MM.1S (cell line): Measurements from ENCODE around the gene NUP37.
"Not testable (repeated sequence)": the region's sequence is repeated elsewhere in the genome, so short reads cannot be mapped to it uniquely, and the experiment has no call there.

Experiments
- DNase-seq: peaks from one replicate; pipeline ENCODE4 v3.0.0-alpha.2; 2015
- H2AFZ ChIP-seq: fragments of 300-600 bp; sonication (generic); 2 replicates; pipeline ENCODE4 v1.6.0; 2016; ENCODE audit warnings: antibody characterized with exemption, low read length
- H3F3A ChIP-seq: fragments of 300-600 bp; sonication (generic); 2 replicates; pipeline ENCODE4 v1.6.1; 2016; ENCODE audit warnings: mild to moderate bottlenecking, antibody characterized with exemption, low read length, moderate library complexity, mixed read lengths; ENCODE audit not compliant: insufficient read depth
- H3K27ac ChIP-seq: fragments of 300-600 bp; sonication (generic); 2 replicates; pipeline ENCODE4 v1.5.1; 2016; ENCODE audit warnings: mild to moderate bottlenecking, low read length
- H3K27me3 ChIP-seq: fragments of 300-600 bp; sonication (generic); replicated peaks from 2 replicates; pipeline ENCODE4 v1.6.0; 2016; ENCODE audit warnings: low read length; ENCODE audit not compliant: insufficient read depth
- H3K36me3 ChIP-seq: fragments of 300-600 bp; sonication (generic); replicated peaks from 2 replicates; pipeline ENCODE4 v1.6.1; 2016; ENCODE audit warnings: mild to moderate bottlenecking, low read length, mixed read lengths; ENCODE audit not compliant: insufficient read depth
- H3K4me1 ChIP-seq: fragments of 300-600 bp; sonication (generic); 2 replicates; pipeline ENCODE4 v1.6.1; 2016; ENCODE audit warnings: low read length, mixed read lengths
- H3K4me2 ChIP-seq: fragments of 300-600 bp; sonication (generic); 2 replicates; pipeline ENCODE4 v1.6.0; 2016; ENCODE audit warnings: low read depth, low read length
- H3K4me3 ChIP-seq: fragments of 300-600 bp; sonication (generic); 2 replicates; pipeline ENCODE4 v1.5.1; 2016; ENCODE audit warnings: low read length, mixed read lengths
- H3K79me2 ChIP-seq: fragments of 300-600 bp; sonication (generic); 2 replicates; pipeline ENCODE4 v1.6.1; 2016; ENCODE audit warnings: mixed run types, low read length, mixed read lengths
- H3K9ac ChIP-seq: fragments of 300-600 bp; sonication (generic); 2 replicates; pipeline ENCODE4 v1.6.1; 2016; ENCODE audit warnings: low read length, mixed read lengths
- H3K9me2 ChIP-seq: fragments of 300-600 bp; sonication (generic); replicated peaks from 2 replicates; pipeline ENCODE4 v1.6.1; 2016; ENCODE audit warnings: mild to moderate bottlenecking, low read length, mixed read lengths; ENCODE audit not compliant: insufficient read depth
- H3K9me3 ChIP-seq: fragments of 300-600 bp; sonication (generic); replicated peaks from 2 replicates; pipeline ENCODE4 v1.6.1; 2016; ENCODE audit warnings: mild to moderate bottlenecking, low read length, mixed read lengths; ENCODE audit not compliant: insufficient read depth
- H4K20me1 ChIP-seq: fragments of 300-600 bp; sonication (generic); 2 replicates; pipeline ENCODE4 v1.6.1; 2016; ENCODE audit warnings: mild to moderate bottlenecking, low read length, moderate library complexity, mixed read lengths; ENCODE audit not compliant: insufficient read depth
- EZH2 ChIP-seq: fragments of 300-600 bp; sonication (generic); optimal IDR thresholded peaks from 2 replicates; pipeline ENCODE3; 2017; ENCODE audit warnings: low read depth, mild to moderate bottlenecking, antibody characterized with exemption, low read length, mixed read lengths
- EZH2phosphoT487 ChIP-seq: fragments of 300-600 bp; sonication (generic); IDR thresholded peaks from 2 replicates; pipeline ENCODE4 v1.6.1; 2018; ENCODE audit warnings: antibody characterized with exemption, low read length
- TF ChIP-seq, protein P1 (sequence below): fragments of 300-600 bp; sonication (generic); IDR thresholded peaks from 2 replicates; pipeline ENCODE4 v1.5.1; 2016; ENCODE audit warnings: antibody characterized with exemption, low read length, mixed read lengths

NUP37 gene, protein sequence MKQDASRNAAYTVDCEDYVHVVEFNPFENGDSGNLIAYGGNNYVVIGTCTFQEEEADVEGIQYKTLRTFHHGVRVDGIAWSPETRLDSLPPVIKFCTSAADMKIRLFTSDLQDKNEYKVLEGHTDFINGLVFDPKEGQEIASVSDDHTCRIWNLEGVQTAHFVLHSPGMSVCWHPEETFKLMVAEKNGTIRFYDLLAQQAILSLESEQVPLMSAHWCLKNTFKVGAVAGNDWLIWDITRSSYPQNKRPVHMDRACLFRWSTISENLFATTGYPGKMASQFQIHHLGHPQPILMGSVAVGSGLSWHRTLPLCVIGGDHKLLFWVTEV

DNA sequence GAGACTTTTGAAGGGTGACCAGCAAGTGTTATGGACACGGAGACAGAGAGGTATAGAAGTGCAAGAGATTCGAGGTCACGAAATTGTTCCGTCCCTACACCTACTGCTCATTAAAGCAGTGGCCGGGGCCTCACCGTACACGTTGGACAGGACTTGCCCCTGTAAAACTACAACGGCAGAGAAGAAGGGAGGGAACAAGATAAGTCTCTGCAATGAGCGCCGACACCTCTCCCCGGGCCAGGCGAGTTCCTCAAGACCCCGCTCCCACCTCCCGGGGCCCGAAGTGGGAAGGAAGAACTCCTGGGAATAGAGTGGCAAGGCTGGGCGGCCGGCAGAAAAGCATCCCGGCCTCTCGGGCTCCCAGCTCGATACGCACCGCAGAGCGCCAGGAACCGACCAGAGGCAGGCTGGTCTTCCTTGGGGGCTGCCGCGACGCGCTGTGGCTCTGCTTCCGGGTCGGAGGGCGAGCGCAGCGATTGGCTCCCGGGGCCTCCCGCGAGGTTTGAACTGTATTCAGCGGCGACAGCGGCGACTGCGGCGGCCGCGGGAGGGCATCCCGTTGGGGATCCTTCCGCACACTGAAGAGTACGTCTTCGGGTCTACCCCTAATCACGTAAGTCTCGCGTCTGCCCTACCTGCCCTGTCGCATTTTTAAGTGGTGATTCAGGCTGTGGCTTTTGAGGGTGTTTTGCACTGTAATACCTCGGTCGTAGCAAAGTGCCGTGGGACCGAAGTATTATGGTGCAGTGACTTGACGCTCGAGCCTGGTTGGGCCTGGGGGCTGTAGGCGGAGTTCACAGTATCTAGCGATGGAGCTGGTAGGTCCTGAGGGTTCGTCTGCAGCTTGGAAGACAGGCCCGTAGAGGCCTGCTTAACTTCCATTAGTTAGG, at the start of gene NUP37, which contains the start of gene PARPBP:
NUP37 (minus strand) TSS at position 441 of the 890 bp plus-strand sequence. CDS start 1,596 bp downstream, outside the sequence.
PARPBP (plus strand) TSS at position 510 of the 890 bp plus-strand sequence. CDS start 3,706 bp downstream, outside the sequence.
- Histone ChIP-seq H3K9ac (peak within 1 kb of the TSS; percentile 76), H3K4me1 (peaks cover 16% of the 10 kb centered on the region; the same call in 1 of the 2 replicates), H3K36me3 (peaks cover 4% of the 10 kb centered on the region), H3K27me3 (no peaks in the 10 kb centered on the region), H2AFZ (peak within 1 kb of the TSS; percentile 94), H4K20me1 (no peaks in the 10 kb centered on the region), H3K27ac (peak within 1 kb of the TSS; percentile 61; the same call in 1 of the 2 replicates), H3K79me2 (peaks cover 49% of the 10 kb centered on the region), H3K9me3 (no peaks in the 10 kb centered on the region), H3K9me2 (no peaks in the 10 kb centered on the region), H3K4me3 (peak within 1 kb of the TSS; percentile 87), H3F3A (peaks cover 10% of the 10 kb centered on the region; the same call in 1 of the 2 replicates), H3K4me2 (peak within 1 kb of the TSS; percentile 92)
- peak; percentile 92 for DNase-seq
- TF ChIP-seq EZH2phosphoT487, result no peak
- TF ChIP-seq, protein P1, sequence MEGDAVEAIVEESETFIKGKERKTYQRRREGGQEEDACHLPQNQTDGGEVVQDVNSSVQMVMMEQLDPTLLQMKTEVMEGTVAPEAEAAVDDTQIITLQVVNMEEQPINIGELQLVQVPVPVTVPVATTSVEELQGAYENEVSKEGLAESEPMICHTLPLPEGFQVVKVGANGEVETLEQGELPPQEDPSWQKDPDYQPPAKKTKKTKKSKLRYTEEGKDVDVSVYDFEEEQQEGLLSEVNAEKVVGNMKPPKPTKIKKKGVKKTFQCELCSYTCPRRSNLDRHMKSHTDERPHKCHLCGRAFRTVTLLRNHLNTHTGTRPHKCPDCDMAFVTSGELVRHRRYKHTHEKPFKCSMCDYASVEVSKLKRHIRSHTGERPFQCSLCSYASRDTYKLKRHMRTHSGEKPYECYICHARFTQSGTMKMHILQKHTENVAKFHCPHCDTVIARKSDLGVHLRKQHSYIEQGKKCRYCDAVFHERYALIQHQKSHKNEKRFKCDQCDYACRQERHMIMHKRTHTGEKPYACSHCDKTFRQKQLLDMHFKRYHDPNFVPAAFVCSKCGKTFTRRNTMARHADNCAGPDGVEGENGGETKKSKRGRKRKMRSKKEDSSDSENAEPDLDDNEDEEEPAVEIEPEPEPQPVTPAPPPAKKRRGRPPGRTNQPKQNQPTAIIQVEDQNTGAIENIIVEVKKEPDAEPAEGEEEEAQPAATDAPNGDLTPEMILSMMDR, result no peak
- no peak for TF ChIP-seq EZH2

DNA sequence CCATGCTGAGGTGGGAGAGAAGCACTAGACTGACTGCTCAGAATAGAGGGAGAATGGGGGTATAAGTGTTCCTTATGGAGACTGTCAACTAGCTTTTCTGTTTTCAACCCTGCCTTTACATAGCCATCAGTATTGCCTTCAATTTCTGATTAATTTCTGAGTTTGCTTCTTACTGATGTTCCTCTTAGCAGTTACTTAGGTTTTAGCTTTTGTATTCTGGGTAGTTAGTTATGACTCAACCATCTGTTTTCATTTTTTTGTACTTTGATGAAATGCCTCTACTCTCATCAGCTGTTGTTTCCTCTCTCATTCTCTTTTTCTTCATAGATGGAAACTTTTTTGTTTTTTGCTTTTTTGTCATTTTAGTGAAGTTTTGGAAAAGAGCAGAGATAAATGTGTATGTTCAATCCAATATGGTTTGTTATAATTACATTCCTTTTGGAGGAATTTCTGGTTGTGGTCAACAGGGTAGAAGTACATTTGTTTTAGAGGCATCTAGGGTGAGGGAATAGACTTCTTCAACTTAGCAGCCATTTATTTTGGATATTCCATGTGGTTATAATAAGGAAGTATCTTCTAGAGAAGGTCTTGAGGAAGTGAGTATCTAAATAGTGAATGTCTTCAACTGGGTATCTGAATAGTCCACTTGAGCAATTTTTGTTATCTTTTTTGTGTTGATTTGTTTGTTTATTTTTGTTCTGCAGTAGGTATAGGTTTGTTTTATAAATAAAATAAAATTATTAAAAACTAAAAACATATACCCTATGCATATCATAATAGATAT, 48.1 kb upstream of the NUP37 start:
- Histone ChIP-seq H3K4me2 (no peak overlapping the region), H4K20me1 (no peaks in the 10 kb centered on the region), H2AFZ (no peak overlapping the region)

DNA sequence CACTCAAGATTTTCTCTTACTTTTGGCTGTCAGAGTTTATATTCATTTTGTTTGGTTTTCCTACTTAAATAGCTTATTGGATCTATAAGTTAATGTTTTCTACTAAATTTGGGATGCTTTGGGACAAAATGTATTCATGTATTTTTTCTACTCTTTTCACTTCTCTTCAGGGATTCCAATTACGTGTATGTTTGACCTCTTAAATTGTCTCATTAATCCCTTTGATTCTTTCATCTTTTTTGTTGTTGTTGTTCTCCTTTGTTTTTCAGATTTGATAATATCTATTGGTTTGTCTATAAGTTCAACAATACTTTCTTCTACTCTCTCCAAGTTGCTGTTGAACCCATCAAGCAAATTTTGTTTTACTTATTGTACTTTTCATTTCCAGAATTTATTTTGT, 43.5 kb upstream of the NUP37 start:
- H3K9me3 ChIP-seq, result no peaks in the 10 kb centered on the region
- H3K4me2 ChIP-seq, result no peak overlapping the region
- no peaks in the 10 kb centered on the region for H3K79me2 ChIP-seq
- no peak overlapping the region for H3K9ac ChIP-seq
- H3K9me2 ChIP-seq, result no peaks in the 10 kb centered on the region
- no peaks in the 10 kb centered on the region for H3K4me1 ChIP-seq
- no peaks in the 10 kb centered on the region for H3F3A ChIP-seq
- no peaks in the 10 kb centered on the region for H4K20me1 ChIP-seq
- H3K27ac ChIP-seq, result no peak overlapping the region
- H3K27me3 ChIP-seq, result no peaks in the 10 kb centered on the region
- no peaks in the 10 kb centered on the region for H3K36me3 ChIP-seq
- no peak for TF ChIP-seq EZH2
- TF ChIP-seq EZH2phosphoT487, result no peak
- TF ChIP-seq, protein P1, result no peak
- no peak for DNase-seq
- no peak overlapping the region for H3K4me3 ChIP-seq
- no peak overlapping the region for H2AFZ ChIP-seq

More for the DNA sequence above, 48.1 kb upstream of the NUP37 start:
- Histone ChIP-seq H3K9ac (no peak overlapping the region), H3K79me2 (no peaks in the 10 kb centered on the region), H3K36me3 (no peaks in the 10 kb centered on the region), H3K4me1 (no peaks in the 10 kb centered on the region), H3K4me3 (no peak overlapping the region), H3K27me3 (no peaks in the 10 kb centered on the region), H3K9me3 (no peaks in the 10 kb centered on the region), H3K27ac (no peak overlapping the region), H3F3A (no peaks in the 10 kb centered on the region), H3K9me2 (no peaks in the 10 kb centered on the region)
- TF ChIP-seq EZH2 (no peak), EZH2phosphoT487 (no peak)
- TF ChIP-seq, protein P1, result no peak
- DNase-seq, result no peak

DNA sequence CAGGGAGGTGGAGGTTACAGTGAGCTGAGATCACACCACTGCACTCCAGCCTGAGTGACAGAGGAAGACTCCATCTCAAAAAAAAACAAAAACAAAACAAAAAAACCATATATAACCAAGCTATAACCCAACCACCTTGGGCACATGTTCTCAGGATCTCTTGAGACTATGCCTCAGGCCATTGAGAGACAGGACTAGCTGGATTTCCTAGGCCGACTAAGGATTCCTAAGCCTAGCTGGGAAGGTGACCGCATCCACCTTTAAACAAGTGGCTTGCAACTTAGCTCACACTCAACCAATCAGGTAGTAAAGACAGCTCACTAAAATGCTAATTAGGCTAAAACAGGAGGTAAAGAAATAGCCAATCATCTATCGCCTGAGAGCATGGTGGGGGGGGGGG, 35.3 kb upstream of the NUP37 start:
- H3K4me2 ChIP-seq, result not testable (repeated sequence)

More for the DNA sequence above, 35.3 kb upstream of the NUP37 start:
- H3K4me1 ChIP-seq, H3K9me3 ChIP-seq, H4K20me1 ChIP-seq, H3K79me2 ChIP-seq, DNase-seq, H3K36me3 ChIP-seq, H2AFZ ChIP-seq, H3K9me2 ChIP-seq, H3K4me3 ChIP-seq, H3K9ac ChIP-seq, H3K27ac ChIP-seq, H3K27me3 ChIP-seq, H3F3A ChIP-seq: not testable (repeated sequence)
